Peyer's patch (tissue), 4 donors: ENCODE measurements around the gene UPK3A.

ENCODE experiments used
- POLR2A ChIP-seq, 2 donors: fragments of 450-650 bp; IDR thresholded peaks; one replicate each; pipeline ENCODE4 v1.5.1; 2017; ENCODE audit warnings: antibody characterized with exemption in 2 of 2, mild to moderate bottlenecking in 2 of 2, moderate library complexity in 2 of 2
- TF ChIP-seq, protein P1 (sequence below), 6 experiments: fragments of 450-650 bp in 4 of 6; fragments of 200-600 bp in 2 of 6; sonication (generic) in 1 of 6; IDR thresholded peaks; one replicate each; pipeline ENCODE4 v1.5.1; 2017 to 2019; ENCODE audit warnings: antibody characterized with exemption in 6 of 6, mild to moderate bottlenecking in 3 of 6, moderate library complexity in 1 of 6

DNA sequence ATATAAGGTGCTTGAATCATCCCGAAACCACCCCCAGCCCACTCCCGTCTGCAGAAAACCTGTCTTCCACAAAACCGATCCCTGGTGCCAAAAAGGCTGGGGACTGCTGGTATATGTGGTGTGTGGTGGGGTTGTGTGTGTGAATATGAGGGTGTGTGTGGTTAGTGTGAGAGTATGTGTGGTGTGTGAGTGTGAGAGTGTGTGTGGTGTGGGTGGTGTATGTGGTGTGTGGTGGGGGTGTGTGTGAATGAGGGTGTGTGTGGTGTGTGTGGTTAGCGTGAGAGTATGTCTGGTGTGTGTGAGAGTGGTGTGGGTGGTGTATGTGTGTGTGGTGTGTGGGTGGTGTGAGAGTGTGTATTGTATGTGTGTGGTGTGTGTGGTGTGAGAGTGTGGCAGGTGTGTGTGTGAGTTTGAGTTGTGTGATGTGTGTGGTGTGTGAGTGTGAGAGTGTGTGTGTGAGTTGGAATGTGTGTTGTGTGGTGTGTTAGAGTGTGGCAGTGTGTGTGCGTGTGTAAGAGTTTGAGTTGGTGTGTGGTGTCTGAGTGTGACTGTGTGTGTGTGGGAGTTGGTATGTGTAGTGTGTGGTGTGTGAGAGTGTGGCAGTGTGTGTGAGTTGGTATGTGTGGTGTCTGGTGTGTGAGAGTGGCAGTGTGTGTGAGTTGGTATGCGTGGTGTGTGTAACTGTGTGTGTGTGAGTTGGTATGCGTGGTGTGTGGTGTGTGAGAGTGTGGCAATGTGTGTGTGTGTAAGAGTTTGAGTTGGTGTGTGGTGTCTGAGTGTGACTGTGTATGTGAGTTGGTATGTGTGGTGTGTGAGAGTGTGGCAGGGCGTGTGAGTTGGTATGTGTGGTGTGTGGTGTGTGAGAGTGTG, 6.5 kb downstream of the UPK3A start:
- TF ChIP-seq POLR2A (IDR thresholded peaks at IDR 0.05): no peak
- TF ChIP-seq, protein P1, sequence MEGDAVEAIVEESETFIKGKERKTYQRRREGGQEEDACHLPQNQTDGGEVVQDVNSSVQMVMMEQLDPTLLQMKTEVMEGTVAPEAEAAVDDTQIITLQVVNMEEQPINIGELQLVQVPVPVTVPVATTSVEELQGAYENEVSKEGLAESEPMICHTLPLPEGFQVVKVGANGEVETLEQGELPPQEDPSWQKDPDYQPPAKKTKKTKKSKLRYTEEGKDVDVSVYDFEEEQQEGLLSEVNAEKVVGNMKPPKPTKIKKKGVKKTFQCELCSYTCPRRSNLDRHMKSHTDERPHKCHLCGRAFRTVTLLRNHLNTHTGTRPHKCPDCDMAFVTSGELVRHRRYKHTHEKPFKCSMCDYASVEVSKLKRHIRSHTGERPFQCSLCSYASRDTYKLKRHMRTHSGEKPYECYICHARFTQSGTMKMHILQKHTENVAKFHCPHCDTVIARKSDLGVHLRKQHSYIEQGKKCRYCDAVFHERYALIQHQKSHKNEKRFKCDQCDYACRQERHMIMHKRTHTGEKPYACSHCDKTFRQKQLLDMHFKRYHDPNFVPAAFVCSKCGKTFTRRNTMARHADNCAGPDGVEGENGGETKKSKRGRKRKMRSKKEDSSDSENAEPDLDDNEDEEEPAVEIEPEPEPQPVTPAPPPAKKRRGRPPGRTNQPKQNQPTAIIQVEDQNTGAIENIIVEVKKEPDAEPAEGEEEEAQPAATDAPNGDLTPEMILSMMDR (IDR thresholded peaks at IDR 0.05): no peak
